ENCODE results near the gene IGLL5. TPM values are rescaled to one million over a fixed set of nuclear protein-coding genes. Genes with fewer than 3 reads are reported as not detected.

IGLL5 gene
- total and polyA plus RNA-seq, 12 donors = 0.43 to 24.7 (median 1.8) TPM; not detected in 6

GRCh38 chr22:22924369-22925145, 36.9 kb downstream of the IGLL5 start:
- no peaks in the 10 kb centered on the region for H3K36me3 ChIP-seq (replicated peaks in 1 of 2)

GRCh38 chr22:22925146-22925804, 37.7 kb downstream of the IGLL5 start:
- TF ChIP-seq CTCF (IDR thresholded peaks at IDR 0.05) (no peak), POLR2A (IDR thresholded peaks at IDR 0.05) (no peak)
- intact Hi-C loops (cut with DNase I) = no loop called here

More at GRCh38 chr22:22924369-22925145, 36.9 kb downstream of the IGLL5 start:
- intact Hi-C loops (cut with DNase I) = no loop called here
- no peak overlapping the region for H3K27ac ChIP-seq
- H3K4me3 ChIP-seq = no peak overlapping the region
- WGBS, 4 donors = 75 to 85% (median 80%) methylated on average over 9 of the region's 9 CpGs
- DNase-seq = no peak
- no peaks in the 10 kb centered on the region for H3K9me3 ChIP-seq (replicated peaks in 1 of 3)
- peaks cover 5% of the 10 kb centered on the region for H3K27me3 ChIP-seq
- H3K4me1 ChIP-seq (replicated peaks in 1 of 2) = no peaks in the 10 kb centered on the region
- no peak for TF ChIP-seq POLR2A (IDR thresholded peaks at IDR 0.05)
- no peak for TF ChIP-seq CTCF (IDR thresholded peaks at IDR 0.05)

GRCh38 chr22:22925805-22926369, 38.3 kb downstream of the IGLL5 start:
- no peak overlapping the region for H3K27ac ChIP-seq
- H3K4me1 ChIP-seq (replicated peaks in 1 of 2) = no peaks in the 10 kb centered on the region
- WGBS, 4 donors = 52 to 69% (median 66%) methylated on average over 8 of the region's 8 CpGs
- intact Hi-C loops (cut with DNase I) = no loop called here
- H3K9me3 ChIP-seq (replicated peaks in 1 of 3) = no peaks in the 10 kb centered on the region
- peaks cover 5% of the 10 kb centered on the region for H3K27me3 ChIP-seq
- TF ChIP-seq POLR2A (IDR thresholded peaks at IDR 0.05) = no peak
- no peak for TF ChIP-seq CTCF (IDR thresholded peaks at IDR 0.05)
- no peak for DNase-seq
- no peaks in the 10 kb centered on the region for H3K36me3 ChIP-seq (replicated peaks in 1 of 2)
- no peak overlapping the region for H3K4me3 ChIP-seq

More at GRCh38 chr22:22925146-22925804, 37.7 kb downstream of the IGLL5 start:
- Histone ChIP-seq H3K4me1 (replicated peaks in 1 of 2) (no peaks in the 10 kb centered on the region), H3K27me3 (peaks cover 5% of the 10 kb centered on the region), H3K36me3 (replicated peaks in 1 of 2) (no peaks in the 10 kb centered on the region), H3K9me3 (replicated peaks in 1 of 3) (no peaks in the 10 kb centered on the region), H3K4me3 (no peak overlapping the region), H3K27ac (no peak overlapping the region)
- no peak for DNase-seq
- WGBS, 4 donors = 70 to 80% (median 78%) methylated on average over 9 to 14 of the region's 14 CpGs
